MCF 10A (cell line): ENCODE data around the gene DNLZ. TPM values are rescaled to one million over a fixed set of nuclear protein-coding genes. Genes with fewer than 3 reads are reported as not detected.

Experiments
- BruUV-seq: library from RNA; stranded (reverse); fragments of 400-500 nt; replicated peaks from 2 replicates; lab custom pipeline; 2021; lab: Mats Ljungman, UMichigan
- CTCF ChIA-PET: fragments of 300-600 bp; sonication (Branson Sonifier 250); formaldehyde crosslinking; extraction: SDS; loops from one replicate; lab custom pipeline; 2021; ENCODE audit warnings: antibody characterized with exemption, inconsistent platforms; lab: Yijun Ruan, JAX
- POLR2A ChIA-PET: fragments of 300-600, 350-650 bp; sonication (Branson Sonifier 250); formaldehyde crosslinking; extraction: SDS; loops from one replicate; lab custom pipeline; 2020; ENCODE audit warnings: antibody characterized with exemption, inconsistent platforms; lab: Yijun Ruan, JAX
- DNase-seq: peaks from one replicate; pipeline ENCODE4 v3.0.0-alpha.2; 2018; ENCODE audit not compliant: unreplicated experiment
- H3K27ac Mint-ChIP-seq: one replicate; pipeline ENCODE4 v1.8.0; 2022; ENCODE audit warnings: mild to moderate bottlenecking, low read depth, mixed read lengths; ENCODE audit not compliant: unreplicated experiment
- H3K27me3 Mint-ChIP-seq: one replicate; pipeline ENCODE4 v1.8.0; 2022; ENCODE audit warnings: mixed read lengths; ENCODE audit not compliant: insufficient read depth, unreplicated experiment
- H3K36me3 Mint-ChIP-seq: one replicate; pipeline ENCODE4 v1.8.0; 2022; ENCODE audit warnings: mild to moderate bottlenecking, moderate library complexity, mixed read lengths; ENCODE audit not compliant: insufficient read depth, unreplicated experiment
- H3K4me1 Mint-ChIP-seq: one replicate; pipeline ENCODE4 v1.8.0; 2022; ENCODE audit warnings: mixed read lengths; ENCODE audit not compliant: insufficient read depth, unreplicated experiment
- H3K4me3 Mint-ChIP-seq: one replicate; pipeline ENCODE4 v1.8.0; 2022; ENCODE audit warnings: mild to moderate bottlenecking, moderate library complexity, mixed read lengths; ENCODE audit not compliant: unreplicated experiment
- H3K9me3 Mint-ChIP-seq: one replicate; pipeline ENCODE4 v1.8.0; 2022; ENCODE audit warnings: mixed read lengths; ENCODE audit not compliant: unreplicated experiment
- intact Hi-C: fragments of 100-400 bp; cut with micrococcal nuclease; formaldehyde crosslinking; loops from 2 replicates; pipeline ENCODE4 v1.14.1; 2022
- total RNA-seq: library from RNA; stranded (reverse); gene quantifications from 2 replicates; pipeline ENCODE4 v1.2.3, GENCODE V29; 2022
- TF ChIP-seq, protein P1 (sequence below): fragments of 200-600 bp; IDR thresholded peaks from one replicate; pipeline ENCODE4 v1.8.0; 2022; ENCODE audit warnings: antibody characterized with exemption, mild to moderate bottlenecking; ENCODE audit not compliant: unreplicated experiment

DNLZ gene
- total RNA-seq, 1 experiment from 2014 or later, result 30.5 TPM

DNA sequence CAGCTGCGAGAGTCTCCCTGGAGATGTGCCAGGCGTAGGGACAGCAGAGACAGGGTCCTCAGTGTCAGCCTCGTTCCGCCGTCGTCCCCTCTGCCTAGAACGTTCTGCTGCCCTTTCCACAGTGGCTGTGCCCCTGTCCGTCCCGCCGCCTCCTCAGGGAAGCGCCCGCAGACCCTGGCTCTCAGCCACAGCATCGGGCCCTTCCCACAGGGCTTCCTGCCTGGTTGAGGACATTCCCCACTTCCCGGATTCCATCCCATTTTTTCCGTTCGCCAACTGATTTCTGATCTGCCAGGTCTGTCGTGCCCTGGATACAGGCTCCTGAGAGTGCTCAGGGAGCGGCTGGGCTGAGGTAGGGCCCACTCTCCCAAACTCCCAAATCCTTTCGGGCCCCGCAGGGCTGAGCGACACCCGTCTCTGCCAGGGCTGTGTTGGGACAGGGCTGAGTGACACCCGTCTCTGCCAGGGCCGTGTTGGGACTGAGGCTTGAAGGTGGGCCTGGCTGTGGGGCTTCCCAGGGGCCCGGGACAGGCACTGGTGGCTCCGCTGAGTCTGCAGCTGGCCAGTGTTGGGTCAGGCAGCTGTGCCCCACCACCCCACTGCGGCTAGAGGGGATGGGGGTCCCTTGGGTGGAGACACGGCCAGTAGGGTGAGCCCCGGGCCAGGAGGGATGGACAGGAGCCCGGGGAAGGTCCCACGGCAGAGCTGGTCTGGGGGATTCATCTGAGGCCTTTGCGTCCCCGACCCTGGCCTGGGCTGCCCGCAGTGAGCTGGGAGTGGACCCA, 15.9 kb downstream of the DNLZ start:
- no peaks in the 10 kb centered on the region for H3K27me3 Mint-ChIP-seq
- TF ChIP-seq, protein P1, sequence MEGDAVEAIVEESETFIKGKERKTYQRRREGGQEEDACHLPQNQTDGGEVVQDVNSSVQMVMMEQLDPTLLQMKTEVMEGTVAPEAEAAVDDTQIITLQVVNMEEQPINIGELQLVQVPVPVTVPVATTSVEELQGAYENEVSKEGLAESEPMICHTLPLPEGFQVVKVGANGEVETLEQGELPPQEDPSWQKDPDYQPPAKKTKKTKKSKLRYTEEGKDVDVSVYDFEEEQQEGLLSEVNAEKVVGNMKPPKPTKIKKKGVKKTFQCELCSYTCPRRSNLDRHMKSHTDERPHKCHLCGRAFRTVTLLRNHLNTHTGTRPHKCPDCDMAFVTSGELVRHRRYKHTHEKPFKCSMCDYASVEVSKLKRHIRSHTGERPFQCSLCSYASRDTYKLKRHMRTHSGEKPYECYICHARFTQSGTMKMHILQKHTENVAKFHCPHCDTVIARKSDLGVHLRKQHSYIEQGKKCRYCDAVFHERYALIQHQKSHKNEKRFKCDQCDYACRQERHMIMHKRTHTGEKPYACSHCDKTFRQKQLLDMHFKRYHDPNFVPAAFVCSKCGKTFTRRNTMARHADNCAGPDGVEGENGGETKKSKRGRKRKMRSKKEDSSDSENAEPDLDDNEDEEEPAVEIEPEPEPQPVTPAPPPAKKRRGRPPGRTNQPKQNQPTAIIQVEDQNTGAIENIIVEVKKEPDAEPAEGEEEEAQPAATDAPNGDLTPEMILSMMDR, result no peak
- no peak overlapping the region for H3K27ac Mint-ChIP-seq
- ChIA-PET POLR2A (interaction anchor here (2.1 kb wide), 1 partner anchor 16 kb away, joined by 10 read pairs; the partner anchor contains the start of gene DNLZ), CTCF (no interaction called here)
- no peaks in the 10 kb centered on the region for H3K36me3 Mint-ChIP-seq
- no peak overlapping the region for H3K4me3 Mint-ChIP-seq
- no peaks in the 10 kb centered on the region for H3K9me3 Mint-ChIP-seq
- BruUV-seq, result no TSS peak
- no peak for DNase-seq
- H3K4me1 Mint-ChIP-seq, result no peaks in the 10 kb centered on the region
- intact Hi-C loops, result no loop called here

DNA sequence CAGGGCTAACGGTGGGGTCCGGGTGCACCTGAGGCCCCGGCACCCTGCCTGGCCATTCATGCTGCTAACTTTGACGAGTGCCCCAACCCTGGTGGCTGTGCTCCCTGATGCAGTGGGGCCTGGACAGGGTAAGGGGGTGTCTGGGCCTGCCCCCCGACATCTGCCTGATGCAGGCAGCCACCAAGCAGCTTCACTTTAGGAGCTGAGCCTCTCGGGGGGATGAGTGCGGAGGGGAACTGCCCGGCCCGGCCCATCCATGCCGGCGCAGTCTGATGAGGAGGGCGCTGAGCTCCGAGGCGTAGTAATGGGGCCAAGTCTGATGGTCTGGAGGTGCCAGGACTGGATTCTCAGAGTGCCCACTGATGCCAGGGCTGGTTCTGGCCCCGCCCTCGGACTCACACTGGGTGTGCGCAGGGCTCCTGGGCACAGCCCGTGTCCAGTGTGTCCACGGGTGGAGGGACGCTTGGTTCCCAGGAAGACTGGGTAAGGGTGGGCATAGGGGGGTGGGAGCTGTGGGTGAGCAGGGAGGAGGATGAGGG, 16.5 kb downstream of the DNLZ start:
- H3K9me3 Mint-ChIP-seq, result no peaks in the 10 kb centered on the region
- CTCF ChIA-PET, result interaction anchor here (0.9 kb wide), 1 partner anchor 54 kb away, joined by 3 read pairs; no protein-coding TSS in a partner anchor
- no peak overlapping the region for H3K4me3 Mint-ChIP-seq
- no TSS peak for BruUV-seq
- POLR2A ChIA-PET, result interaction anchor here (2.1 kb wide), 1 partner anchor 16 kb away, joined by 10 read pairs; the partner anchor contains the start of gene DNLZ
- H3K4me1 Mint-ChIP-seq, result no peaks in the 10 kb centered on the region
- H3K36me3 Mint-ChIP-seq, result no peaks in the 10 kb centered on the region
- no peaks in the 10 kb centered on the region for H3K27me3 Mint-ChIP-seq
- TF ChIP-seq, protein P1, result no peak
- intact Hi-C loops, result no loop called here
- DNase-seq, result no peak
- no peak overlapping the region for H3K27ac Mint-ChIP-seq

DNA sequence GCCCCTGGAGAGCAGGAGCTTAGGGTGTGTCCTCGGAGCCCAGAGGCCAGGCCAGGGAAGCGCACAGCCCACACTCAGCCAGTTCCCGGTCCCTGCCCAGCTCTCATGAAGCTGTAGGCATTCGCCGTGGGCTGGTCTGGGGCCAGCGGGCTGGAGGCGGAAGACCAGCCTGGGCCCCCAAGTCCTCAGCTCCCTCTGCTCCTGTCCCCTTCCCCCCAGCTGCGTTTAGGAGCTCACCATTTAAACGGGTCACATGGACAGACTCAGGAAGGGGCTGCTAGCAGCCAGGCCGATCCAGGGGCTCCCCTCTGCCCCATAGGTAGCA, 17.4 kb downstream of the DNLZ start:
- Mint-ChIP-seq H3K27ac (no peak overlapping the region), H3K4me1 (no peaks in the 10 kb centered on the region), H3K9me3 (no peaks in the 10 kb centered on the region), H3K4me3 (no peak overlapping the region), H3K36me3 (no peaks in the 10 kb centered on the region), H3K27me3 (no peaks in the 10 kb centered on the region)
- POLR2A ChIA-PET, result interaction anchor here (2.1 kb wide), 1 partner anchor 17 kb away, joined by 10 read pairs; the partner anchor contains the start of gene DNLZ
- BruUV-seq, result no TSS peak
- TF ChIP-seq, protein P1, result no peak
- no peak for DNase-seq
- CTCF ChIA-PET, result interaction anchor here (0.7 to 1.5 kb wide), 3 partner anchors 17 to 55 kb away, joined by 3 to 6 read pairs (median 3); partner anchors contain the start of gene DNLZ
- intact Hi-C loops, result no loop called here
